ENCODE data around the gene MED13L.
A peak's percentile ranks its signal among the peaks of the same experiment; 100 is the strongest.
"Not testable (repeated sequence)": the region's sequence is repeated elsewhere in the genome, so short reads cannot be mapped to it uniquely, and the experiment has no call there.

The MED13L gene

DNA sequence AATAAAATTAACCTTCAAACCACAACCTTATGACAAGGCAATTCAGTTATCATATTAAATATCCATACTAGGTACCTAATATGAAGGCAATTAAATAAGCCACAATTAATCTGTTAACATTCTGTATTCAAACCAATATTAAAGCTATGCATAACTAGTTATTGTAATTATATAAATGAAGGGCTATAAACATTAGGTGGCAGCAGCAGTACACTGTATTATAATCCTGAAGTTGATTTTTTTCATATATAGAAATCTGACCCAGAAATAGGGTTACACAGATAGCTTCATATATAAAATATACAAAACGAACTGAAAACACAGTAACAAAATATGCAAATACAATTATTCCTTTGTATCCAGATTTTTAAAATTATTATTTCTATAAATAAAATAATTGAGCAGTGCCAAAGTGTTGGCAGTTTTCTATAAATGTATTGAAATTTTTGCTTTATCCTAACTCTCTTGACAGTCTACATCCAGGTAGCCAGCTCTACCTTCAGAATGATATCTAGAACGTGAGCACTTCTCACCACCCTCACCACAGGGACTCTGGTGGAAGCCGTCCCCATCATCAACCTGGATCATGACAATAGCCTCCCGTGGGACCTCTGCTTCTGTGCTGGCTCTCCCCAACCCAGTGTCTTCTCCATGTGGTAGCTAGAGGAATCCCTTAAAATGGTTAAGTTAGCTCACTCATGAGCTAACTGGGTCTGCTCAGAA is 136.2 kb downstream of the MED13L start:
- Mint-ChIP-seq H3K4me1 (peaks cover 40 to 64% of the 10 kb centered on the region in 2 donors), H3K36me3 (peaks cover 0 to 1% of the 10 kb centered on the region in 2 donors), H3K27ac (no peak overlapping the region), H3K9me3 (no peaks in the 10 kb centered on the region), H3K27me3 (no peaks in the 10 kb centered on the region), H3K4me3 (no peak overlapping the region)
- ATAC-seq (replicated peaks) (no peak), DNase-seq (no peak)

DNA sequence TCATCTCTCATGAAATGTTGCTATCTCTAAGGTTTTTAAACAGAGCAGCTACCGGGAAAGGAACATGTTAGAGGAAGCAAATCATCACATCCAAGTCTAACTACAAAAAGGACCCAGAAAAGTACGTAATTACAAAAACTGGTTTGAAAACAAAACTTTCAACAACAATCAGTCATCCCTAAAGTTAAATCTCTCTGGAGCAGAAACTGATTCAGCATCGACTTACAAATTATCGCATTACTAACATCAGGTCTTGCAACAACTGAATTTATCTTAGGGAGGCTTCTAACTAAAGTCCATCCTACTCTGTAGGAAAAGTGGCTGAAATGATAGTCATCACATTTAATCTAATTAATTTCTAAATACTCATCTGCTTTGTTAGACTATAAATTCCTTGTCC is 137.0 kb downstream of the MED13L start:
- H3K9me3 Mint-ChIP-seq, result no peaks in the 10 kb centered on the region
- no peaks in the 10 kb centered on the region for H3K36me3 Mint-ChIP-seq
- no peak overlapping the region for H3K4me3 Mint-ChIP-seq
- no peaks in the 10 kb centered on the region for H3K27me3 Mint-ChIP-seq
- H3K4me1 Mint-ChIP-seq, result peaks cover 44 to 71% of the 10 kb centered on the region in 2 donors
- ATAC-seq (replicated peaks) (no peak), DNase-seq (no peak)
- no peak overlapping the region for H3K27ac Mint-ChIP-seq

DNA sequence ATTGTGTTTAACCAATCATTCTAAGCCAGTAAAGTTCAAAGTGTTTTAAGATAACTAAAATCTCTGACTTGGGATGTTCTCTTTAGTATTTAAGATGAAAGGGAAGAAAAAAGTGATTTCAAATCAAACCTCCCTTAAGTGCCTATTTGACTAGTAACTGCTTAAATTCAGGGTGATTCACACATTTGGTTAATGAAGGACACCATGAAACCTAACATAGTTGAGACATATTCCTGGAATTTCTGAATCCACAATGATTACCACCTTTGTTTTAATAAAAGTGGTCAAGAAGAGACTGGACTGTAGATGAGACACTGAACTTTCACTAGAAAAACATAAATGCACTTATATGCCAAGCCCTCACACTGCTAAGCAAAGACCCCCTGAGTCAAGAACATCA is 138.7 kb downstream of the MED13L start:
- Mint-ChIP-seq H3K4me1 (peaks cover 42 to 70% of the 10 kb centered on the region in 2 donors), H3K27me3 (no peaks in the 10 kb centered on the region), H3K9me3 (no peaks in the 10 kb centered on the region), H3K27ac (no peak overlapping the region), H3K36me3 (no peaks in the 10 kb centered on the region), H3K4me3 (no peak overlapping the region)
- DNase-seq, result no peak
- ATAC-seq (replicated peaks), result no peak

DNA sequence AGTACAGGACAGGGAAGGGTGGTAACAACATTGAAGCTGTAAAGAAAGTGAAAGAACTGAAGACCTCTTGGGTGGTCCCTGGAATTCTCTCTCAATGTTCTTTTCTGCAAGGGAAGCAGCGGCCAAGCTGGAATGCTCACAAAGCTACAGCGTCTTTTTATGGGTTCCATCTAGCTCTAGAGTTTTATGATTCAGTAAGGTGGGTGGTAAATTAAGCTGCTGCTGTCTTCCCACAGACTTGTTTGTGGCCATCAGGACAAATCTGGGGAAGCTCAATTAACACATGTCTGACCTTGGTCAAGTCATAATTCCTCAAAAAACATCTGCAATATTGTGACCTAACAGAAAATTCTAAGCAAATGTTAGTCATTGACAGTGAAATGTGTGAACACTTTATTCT is 139.1 kb downstream of the MED13L start:
- H3K4me1 Mint-ChIP-seq, result peaks cover 42 to 70% of the 10 kb centered on the region in 2 donors
- H3K9me3 Mint-ChIP-seq, result no peaks in the 10 kb centered on the region
- ATAC-seq (replicated peaks) (no peak), DNase-seq (no peak)
- H3K4me3 Mint-ChIP-seq, result no peak overlapping the region
- H3K27me3 Mint-ChIP-seq, result no peaks in the 10 kb centered on the region
- no peaks in the 10 kb centered on the region for H3K36me3 Mint-ChIP-seq
- no peak overlapping the region for H3K27ac Mint-ChIP-seq

DNA sequence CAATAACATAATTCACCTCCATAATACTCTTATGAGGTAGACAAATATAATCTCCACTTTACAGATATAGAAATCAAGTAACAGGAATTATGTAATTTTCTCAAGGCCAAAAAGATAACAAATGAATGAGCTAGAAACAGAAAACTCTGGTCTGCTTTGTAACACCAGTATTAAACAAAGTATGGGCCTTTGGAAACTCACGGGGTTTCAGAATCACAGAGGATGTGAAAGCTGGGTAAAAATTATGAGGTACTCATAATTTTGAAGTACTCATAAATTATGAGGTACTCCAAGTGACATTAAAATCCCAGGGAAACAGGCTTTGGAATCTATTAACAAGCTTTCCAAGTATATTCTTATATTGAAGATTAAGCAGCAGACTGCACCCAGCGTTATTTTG is 140.2 kb downstream of the MED13L start:
- ATAC-seq (replicated peaks) (peak; percentile 66 to 67), DNase-seq (no peak)
- Mint-ChIP-seq H3K27ac (no peak overlapping the region), H3K9me3 (no peaks in the 10 kb centered on the region), H3K4me1 (peaks cover 45 to 74% of the 10 kb centered on the region in 2 donors), H3K4me3 (peak overlapping the region in 1 of 2 donors; percentile 28), H3K36me3 (no peaks in the 10 kb centered on the region), H3K27me3 (no peaks in the 10 kb centered on the region)

DNA sequence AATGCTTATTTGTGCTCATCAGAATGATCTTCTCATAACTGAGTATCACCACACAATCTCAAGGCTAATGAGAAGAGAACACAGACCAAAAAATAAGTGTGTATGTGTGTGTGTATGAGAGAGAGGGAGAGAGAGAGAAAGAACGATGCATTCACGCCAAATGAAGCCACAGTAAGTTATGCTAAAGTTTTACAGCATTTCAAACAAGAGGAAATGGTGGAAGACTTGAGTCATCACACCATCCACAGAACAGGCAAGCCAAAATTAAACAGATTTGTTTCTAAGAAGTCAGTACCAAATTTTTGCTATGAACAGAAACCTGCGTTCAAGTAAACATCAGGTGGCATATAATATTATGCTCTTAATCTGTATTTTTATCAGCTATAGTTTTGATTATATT is 141.2 kb downstream of the MED13L start:
- Mint-ChIP-seq H3K4me3 (peak overlapping the region; percentile 14 to 28), H3K4me1 (peaks cover 41 to 70% of the 10 kb centered on the region in 2 donors), H3K27ac (peak overlapping the region; percentile 53), H3K9me3 (no peaks in the 10 kb centered on the region), H3K27me3 (no peaks in the 10 kb centered on the region), H3K36me3 (no peaks in the 10 kb centered on the region)
- peak; percentile 58 to 66 for ATAC-seq (replicated peaks)
- DNase-seq, result no peak

DNA sequence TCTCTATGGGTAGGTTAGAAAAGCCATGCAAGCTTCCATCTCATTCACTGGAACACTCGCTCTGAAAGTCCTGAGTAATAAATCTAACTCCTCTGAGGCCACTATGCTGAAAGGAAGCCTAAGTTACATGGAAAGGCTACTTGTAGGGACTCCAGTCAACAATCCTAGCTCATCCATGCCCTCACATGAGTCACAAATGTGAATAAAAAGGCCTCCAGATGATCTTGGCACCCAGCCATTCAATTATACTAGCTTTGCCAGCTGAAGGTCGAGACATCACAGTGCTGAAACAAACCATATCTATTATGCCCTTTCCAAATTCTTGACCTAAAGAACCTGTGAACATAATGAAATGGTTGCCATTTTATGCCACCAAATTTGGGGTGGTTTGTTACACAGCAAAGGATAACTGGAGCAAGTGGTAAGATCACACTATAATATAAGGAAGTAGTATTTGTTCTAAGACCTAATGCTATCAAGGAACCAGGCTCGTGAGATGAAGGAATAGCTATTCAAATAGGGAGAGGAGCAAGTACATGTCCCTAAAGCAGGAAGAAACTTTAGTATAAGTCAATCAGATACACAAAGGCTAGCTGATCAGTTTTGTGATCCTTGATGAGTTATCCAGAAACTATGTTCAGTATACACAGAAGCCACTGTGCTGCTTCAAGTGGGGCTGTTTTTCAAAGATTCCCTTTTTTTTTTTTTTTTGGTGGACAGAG is 142.1 kb downstream of the MED13L start:
- peak in 1 of 2 donors; percentile 31 for ATAC-seq (replicated peaks)
- Mint-ChIP-seq H3K27ac (peak overlapping the region; percentile 22), H3K36me3 (no peaks in the 10 kb centered on the region), H3K4me1 (peaks cover 45 to 76% of the 10 kb centered on the region in 2 donors), H3K9me3 (no peaks in the 10 kb centered on the region), H3K27me3 (no peaks in the 10 kb centered on the region), H3K4me3 (no peak overlapping the region)
- DNase-seq, result no peak

DNA sequence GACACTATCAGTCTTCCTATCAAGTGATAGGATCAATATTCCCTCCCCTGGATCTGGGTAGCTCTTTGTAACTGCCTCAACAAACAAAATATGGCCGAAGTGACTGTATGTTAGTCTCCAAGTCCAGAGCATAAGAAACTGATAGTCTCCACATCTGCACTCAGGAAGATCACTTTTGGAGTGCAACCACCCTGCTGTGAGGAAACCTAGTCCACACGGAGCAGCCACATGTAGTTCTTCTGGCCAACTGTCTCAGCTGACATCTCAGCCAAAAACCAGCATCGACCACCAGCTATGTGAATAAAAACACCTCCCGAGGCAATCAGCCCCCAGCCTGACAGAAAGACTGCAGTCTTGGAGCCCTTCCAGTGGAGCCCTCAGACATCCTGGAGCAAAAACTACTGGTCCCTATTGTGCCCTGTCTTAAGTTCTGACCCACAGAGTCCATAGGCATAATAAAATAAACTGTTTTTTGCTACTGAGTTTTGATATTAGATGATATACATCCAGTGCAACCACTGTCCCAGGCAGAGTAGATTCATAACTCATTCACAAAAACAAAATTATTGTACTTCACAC is 143.8 kb downstream of the MED13L start:
- no peaks in the 10 kb centered on the region for H3K36me3 Mint-ChIP-seq
- DNase-seq, result no peak
- H3K4me3 Mint-ChIP-seq, result no peak overlapping the region
- no peaks in the 10 kb centered on the region for H3K9me3 Mint-ChIP-seq
- H3K27me3 Mint-ChIP-seq, result no peaks in the 10 kb centered on the region
- peaks cover 41 to 77% of the 10 kb centered on the region in 2 donors for H3K4me1 Mint-ChIP-seq
- H3K27ac Mint-ChIP-seq, result peak overlapping the region; percentile 37
- ATAC-seq (replicated peaks), result no peak

DNA sequence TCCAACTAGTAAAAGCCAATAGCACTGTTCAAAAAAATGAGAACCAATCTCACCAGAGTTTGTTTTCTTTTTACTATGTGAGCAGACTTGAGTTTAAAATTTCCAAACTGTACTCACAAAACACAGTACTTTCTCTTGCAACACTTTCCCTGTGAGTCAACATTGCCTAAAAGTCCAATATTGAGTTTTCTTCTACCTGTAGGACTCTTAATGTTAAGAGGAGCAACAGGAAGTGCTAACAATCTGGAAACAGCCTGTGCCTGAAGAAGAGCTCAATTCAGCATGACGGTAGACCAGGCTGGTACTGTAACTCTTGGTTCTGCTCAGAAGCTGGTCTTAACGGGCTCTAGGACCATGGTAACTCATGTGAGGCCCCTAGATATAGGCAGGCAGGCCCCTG is 144.3 kb downstream of the MED13L start:
- no peak overlapping the region for H3K4me3 Mint-ChIP-seq
- no peaks in the 10 kb centered on the region for H3K36me3 Mint-ChIP-seq
- ATAC-seq (replicated peaks), result peak; percentile 38
- H3K9me3 Mint-ChIP-seq, result no peaks in the 10 kb centered on the region
- DNase-seq, result no peak
- peaks cover 41 to 72% of the 10 kb centered on the region in 2 donors for H3K4me1 Mint-ChIP-seq
- H3K27ac Mint-ChIP-seq, result no peak overlapping the region
- no peaks in the 10 kb centered on the region for H3K27me3 Mint-ChIP-seq

DNA sequence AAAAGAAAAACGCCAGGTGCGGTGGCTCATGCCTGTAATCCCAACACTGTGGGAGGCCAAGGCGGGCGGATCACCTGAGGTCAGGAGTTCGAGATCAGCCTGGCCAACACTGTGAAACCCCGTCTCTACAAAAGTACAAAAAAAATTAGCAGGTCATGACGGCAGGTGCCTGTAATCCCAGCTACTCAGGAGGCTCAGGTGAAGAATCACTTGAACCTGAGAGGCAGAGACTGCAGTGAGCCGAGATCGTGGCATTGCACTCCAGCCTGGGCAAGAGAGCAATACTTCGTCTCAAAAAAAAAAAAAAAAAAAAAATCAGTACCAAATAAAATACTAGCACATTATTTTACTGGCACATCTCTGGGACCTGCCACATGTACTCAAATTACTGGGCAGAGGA is 145.5 kb downstream of the MED13L start:
- not testable (repeated sequence) for H3K27ac Mint-ChIP-seq; H3K4me3 Mint-ChIP-seq; ATAC-seq (replicated peaks); H3K36me3 Mint-ChIP-seq; DNase-seq; H3K9me3 Mint-ChIP-seq; H3K27me3 Mint-ChIP-seq
- peaks cover 42 to 72% of the 10 kb centered on the region in 2 donors for H3K4me1 Mint-ChIP-seq

DNA sequence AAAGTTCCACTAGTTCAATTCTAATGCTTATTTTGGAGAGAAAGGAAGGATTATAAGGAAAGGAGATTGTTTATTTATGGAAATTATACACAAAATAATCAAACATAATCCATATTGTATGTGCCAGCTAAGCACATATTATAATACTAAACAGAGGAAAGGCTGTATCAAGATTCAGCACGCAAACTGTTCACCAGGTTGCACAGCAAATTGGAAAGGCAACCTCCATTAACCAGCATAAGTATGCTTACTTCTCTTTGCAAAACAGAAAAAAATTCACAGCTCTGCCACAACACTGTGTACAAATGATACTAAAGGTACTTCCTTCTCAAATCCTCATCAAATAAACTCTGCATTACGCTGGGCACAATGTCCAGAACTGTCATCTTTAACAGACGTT is 146.3 kb downstream of the MED13L start:
- Mint-ChIP-seq H3K9me3 (no peaks in the 10 kb centered on the region), H3K36me3 (no peaks in the 10 kb centered on the region), H3K4me1 (peaks cover 41 to 71% of the 10 kb centered on the region in 2 donors), H3K27me3 (no peaks in the 10 kb centered on the region), H3K4me3 (no peak overlapping the region), H3K27ac (no peak overlapping the region)
- DNase-seq (no peak), ATAC-seq (replicated peaks) (no peak)

DNA sequence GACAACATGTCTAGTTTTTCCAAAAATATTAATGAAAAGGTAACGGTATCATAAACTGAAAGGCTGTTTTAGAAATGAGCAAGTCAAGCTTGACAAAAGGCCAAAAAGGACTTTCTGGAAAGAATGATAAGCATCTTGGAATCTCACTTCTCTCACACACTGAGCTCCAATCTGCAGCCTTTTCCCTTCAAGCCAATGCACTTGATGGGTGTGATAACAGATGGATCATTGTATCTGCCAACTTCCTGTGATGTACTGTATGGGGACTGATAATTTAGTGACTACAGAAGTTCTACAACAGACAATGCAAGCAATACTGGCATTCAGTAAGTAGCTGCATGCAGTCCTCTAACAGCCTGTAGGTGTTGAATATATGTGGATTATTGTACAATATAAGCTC is 147.1 kb downstream of the MED13L start:
- ATAC-seq (replicated peaks), result no peak
- peaks cover 38 to 69% of the 10 kb centered on the region in 2 donors for H3K4me1 Mint-ChIP-seq
- H3K36me3 Mint-ChIP-seq, result no peaks in the 10 kb centered on the region
- no peaks in the 10 kb centered on the region for H3K9me3 Mint-ChIP-seq
- H3K27ac Mint-ChIP-seq, result peak overlapping the region; percentile 31
- no peaks in the 10 kb centered on the region for H3K27me3 Mint-ChIP-seq
- no peak for DNase-seq
- H3K4me3 Mint-ChIP-seq, result no peak overlapping the region

DNA sequence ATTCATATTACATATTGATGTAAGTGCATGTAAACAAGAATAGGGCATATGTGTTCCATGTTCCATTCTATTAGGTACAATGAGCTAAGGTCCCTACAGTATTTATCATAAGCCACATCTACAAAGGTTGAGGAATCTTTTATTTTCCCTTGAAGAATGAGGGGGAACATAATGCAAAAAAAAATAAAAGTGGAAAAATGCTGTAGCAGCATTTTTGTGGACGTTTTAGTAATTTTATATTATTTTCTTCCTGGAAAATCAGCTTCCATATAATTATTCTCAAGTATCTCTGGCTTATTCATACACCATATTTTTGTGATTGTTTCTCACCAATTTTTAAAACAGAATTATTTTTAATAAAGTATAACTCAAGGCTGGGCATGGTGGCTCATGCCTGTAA is 148.7 kb downstream of the MED13L start:
- Mint-ChIP-seq H3K36me3 (no peaks in the 10 kb centered on the region), H3K4me1 (peaks cover 32 to 60% of the 10 kb centered on the region in 2 donors), H3K9me3 (no peaks in the 10 kb centered on the region), H3K27ac (no peak overlapping the region), H3K4me3 (no peak overlapping the region), H3K27me3 (no peaks in the 10 kb centered on the region)
- ATAC-seq (replicated peaks), result no peak
- no peak for DNase-seq

DNA sequence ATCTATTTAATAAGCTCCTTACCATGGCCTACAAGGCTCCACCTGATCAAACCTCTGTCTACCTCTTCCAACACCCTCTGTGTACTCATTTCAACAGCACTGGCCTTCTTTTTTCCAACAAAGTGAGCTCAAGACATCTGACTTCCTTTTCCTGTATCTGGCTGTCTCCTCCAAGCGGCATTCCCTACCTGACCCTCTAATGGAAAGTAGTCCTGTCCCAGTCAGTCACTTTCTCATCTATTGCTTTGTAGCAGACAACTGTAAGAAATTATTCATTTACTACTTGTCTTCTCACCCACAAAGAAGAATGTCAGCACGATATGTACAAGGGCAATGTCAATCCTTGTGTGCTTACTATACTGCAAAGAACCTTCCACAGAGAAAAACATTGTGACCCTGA is 149.6 kb downstream of the MED13L start:
- no peaks in the 10 kb centered on the region for H3K36me3 Mint-ChIP-seq
- H3K4me1 Mint-ChIP-seq, result peaks cover 28 to 57% of the 10 kb centered on the region in 2 donors
- DNase-seq (no peak), ATAC-seq (replicated peaks) (no peak)
- no peak overlapping the region for H3K4me3 Mint-ChIP-seq
- no peaks in the 10 kb centered on the region for H3K27me3 Mint-ChIP-seq
- no peak overlapping the region for H3K27ac Mint-ChIP-seq
- no peaks in the 10 kb centered on the region for H3K9me3 Mint-ChIP-seq

DNA sequence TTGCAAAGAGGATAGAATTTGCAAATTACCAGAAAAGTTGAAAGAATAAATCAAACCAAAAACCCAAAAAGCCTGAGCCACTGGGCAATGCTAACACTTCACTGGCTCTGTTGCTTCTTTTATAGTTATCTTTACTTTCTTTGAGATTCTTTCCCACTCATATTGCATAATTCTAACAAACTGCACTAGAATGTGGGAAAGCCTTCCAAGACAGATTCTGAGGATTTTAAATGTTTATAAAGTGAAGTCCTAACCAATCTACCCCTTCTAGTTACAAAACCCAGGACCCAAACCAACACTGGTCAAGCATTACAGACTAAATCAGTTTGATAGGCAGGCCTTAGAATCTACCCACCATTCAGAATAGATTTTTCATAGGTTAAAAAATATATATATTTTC is 150.9 kb downstream of the MED13L start:
- DNase-seq (no peak), ATAC-seq (replicated peaks) (no peak)
- H3K36me3 Mint-ChIP-seq, result no peaks in the 10 kb centered on the region
- no peaks in the 10 kb centered on the region for H3K9me3 Mint-ChIP-seq
- H3K4me3 Mint-ChIP-seq, result no peak overlapping the region
- no peak overlapping the region for H3K27ac Mint-ChIP-seq
- H3K4me1 Mint-ChIP-seq, result peaks cover 25 to 51% of the 10 kb centered on the region in 2 donors
- H3K27me3 Mint-ChIP-seq, result no peaks in the 10 kb centered on the region

Measured in stimulated activated naive B cell treated with anti-CD40 and anti-IgM and Interleukin-4, amounts not matched to agents 10 μg/mL and 1 μg/mL and 100 μg/mL, for 72 hours (primary cell).